Measurements from ENCODE around the gene ZNF823. TPM values are rescaled to one million over a fixed set of nuclear protein-coding genes. Genes with fewer than 3 reads are reported as not detected.

ZNF823 gene
- total and polyA plus RNA-seq, 2 of the 13 experiments (the other 11 are each of a cell fraction or from before 2014, with no cell fraction given) = 5.7 to 11.7 TPM

- TF ChIP-seq, protein P1, sequence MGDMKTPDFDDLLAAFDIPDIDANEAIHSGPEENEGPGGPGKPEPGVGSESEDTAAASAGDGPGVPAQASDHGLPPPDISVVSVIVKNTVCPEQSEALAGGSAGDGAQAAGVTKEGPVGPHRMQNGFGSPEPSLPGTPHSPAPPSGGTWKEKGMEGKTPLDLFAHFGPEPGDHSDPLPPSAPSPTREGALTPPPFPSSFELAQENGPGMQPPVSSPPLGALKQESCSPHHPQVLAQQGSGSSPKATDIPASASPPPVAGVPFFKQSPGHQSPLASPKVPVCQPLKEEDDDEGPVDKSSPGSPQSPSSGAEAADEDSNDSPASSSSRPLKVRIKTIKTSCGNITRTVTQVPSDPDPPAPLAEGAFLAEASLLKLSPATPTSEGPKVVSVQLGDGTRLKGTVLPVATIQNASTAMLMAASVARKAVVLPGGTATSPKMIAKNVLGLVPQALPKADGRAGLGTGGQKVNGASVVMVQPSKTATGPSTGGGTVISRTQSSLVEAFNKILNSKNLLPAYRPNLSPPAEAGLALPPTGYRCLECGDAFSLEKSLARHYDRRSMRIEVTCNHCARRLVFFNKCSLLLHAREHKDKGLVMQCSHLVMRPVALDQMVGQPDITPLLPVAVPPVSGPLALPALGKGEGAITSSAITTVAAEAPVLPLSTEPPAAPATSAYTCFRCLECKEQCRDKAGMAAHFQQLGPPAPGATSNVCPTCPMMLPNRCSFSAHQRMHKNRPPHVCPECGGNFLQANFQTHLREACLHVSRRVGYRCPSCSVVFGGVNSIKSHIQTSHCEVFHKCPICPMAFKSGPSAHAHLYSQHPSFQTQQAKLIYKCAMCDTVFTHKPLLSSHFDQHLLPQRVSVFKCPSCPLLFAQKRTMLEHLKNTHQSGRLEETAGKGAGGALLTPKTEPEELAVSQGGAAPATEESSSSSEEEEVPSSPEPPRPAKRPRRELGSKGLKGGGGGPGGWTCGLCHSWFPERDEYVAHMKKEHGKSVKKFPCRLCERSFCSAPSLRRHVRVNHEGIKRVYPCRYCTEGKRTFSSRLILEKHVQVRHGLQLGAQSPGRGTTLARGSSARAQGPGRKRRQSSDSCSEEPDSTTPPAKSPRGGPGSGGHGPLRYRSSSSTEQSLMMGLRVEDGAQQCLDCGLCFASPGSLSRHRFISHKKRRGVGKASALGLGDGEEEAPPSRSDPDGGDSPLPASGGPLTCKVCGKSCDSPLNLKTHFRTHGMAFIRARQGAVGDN (CRISPR knock-in tag; IDR thresholded peaks at IDR 0.05) = peak; percentile 44
- no peak for TF ChIP-seq SMYD3 (CRISPR knock-in tag; IDR thresholded peaks at IDR 0.05)
- TF ChIP-seq MXI1 (IDR thresholded peaks at IDR 0.05; ENCODE audit: borderline replicate concordance, low read depth, low read length) = peak; percentile 70; the same call in 1 of the 3 replicates
- 0 out of 2 replicates have a peak, but pooled peaks have one; percentile 9 for TF ChIP-seq ZNF644 (CRISPR knock-in tag; IDR thresholded peaks at IDR 0.05; ENCODE audit: low read depth)
- no peak for TF ChIP-seq ZNF749 (CRISPR knock-in tag; IDR thresholded peaks at IDR 0.05; ENCODE audit: borderline replicate concordance)
- peak; percentile 16; the same call in 1 of the 2 replicates for TF ChIP-seq NCOA2 (CRISPR knock-in tag; IDR thresholded peaks at IDR 0.05)
- TF ChIP-seq ZFX (CRISPR knock-in tag; IDR thresholded peaks at IDR 0.05; ENCODE audit: low read depth) = peak; percentile 51; the same call in 1 of the 2 replicates
- TF ChIP-seq ZBTB1 (CRISPR knock-in tag; IDR thresholded peaks at IDR 0.05; ENCODE audit: borderline replicate concordance) = no peak
- TF ChIP-seq TARDBP (CRISPR knock-in tag; IDR thresholded peaks at IDR 0.05) = 0 out of 2 replicates have a peak, but pooled peaks have one; percentile 24
- no peak for TF ChIP-seq ZNF138 (CRISPR knock-in tag; IDR thresholded peaks at IDR 0.05; ENCODE audit: low read depth)
- no peak for TF ChIP-seq ZNF660 (CRISPR knock-in tag; IDR thresholded peaks at IDR 0.05; ENCODE audit: borderline replicate concordance, low read depth)
- TF ChIP-seq, protein P2, sequence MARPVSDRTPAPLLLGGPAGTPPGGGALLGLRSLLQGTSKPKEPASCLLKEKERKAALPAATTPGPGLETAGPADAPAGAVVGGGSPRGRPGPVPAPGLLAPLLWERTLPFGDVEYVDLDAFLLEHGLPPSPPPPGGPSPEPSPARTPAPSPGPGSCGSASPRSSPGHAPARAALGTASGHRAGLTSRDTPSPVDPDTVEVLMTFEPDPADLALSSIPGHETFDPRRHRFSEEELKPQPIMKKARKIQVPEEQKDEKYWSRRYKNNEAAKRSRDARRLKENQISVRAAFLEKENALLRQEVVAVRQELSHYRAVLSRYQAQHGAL (CRISPR knock-in tag; IDR thresholded peaks at IDR 0.05; ENCODE audit: not compliant biosample characterization) = peak; percentile 69
- no peak for TF ChIP-seq ZNF598 (CRISPR knock-in tag; IDR thresholded peaks at IDR 0.05; ENCODE audit: borderline replicate concordance)
- no peak for TF ChIP-seq HOXA3 (CRISPR knock-in tag; IDR thresholded peaks at IDR 0.05)
- TF ChIP-seq MED1 (CRISPR knock-in tag; IDR thresholded peaks at IDR 0.05) = peak; percentile 42
- TF ChIP-seq, protein P3, sequence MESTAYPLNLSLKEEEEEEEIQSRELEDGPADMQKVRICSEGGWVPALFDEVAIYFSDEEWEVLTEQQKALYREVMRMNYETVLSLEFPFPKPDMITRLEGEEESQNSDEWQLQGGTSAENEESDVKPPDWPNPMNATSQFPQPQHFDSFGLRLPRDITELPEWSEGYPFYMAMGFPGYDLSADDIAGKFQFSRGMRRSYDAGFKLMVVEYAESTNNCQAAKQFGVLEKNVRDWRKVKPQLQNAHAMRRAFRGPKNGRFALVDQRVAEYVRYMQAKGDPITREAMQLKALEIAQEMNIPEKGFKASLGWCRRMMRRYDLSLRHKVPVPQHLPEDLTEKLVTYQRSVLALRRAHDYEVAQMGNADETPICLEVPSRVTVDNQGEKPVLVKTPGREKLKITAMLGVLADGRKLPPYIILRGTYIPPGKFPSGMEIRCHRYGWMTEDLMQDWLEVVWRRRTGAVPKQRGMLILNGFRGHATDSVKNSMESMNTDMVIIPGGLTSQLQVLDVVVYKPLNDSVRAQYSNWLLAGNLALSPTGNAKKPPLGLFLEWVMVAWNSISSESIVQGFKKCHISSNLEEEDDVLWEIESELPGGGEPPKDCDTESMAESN (CRISPR knock-in tag; conservative IDR thresholded peaks at IDR 0.05) = no peak; the same call in none of the 2 replicates
- no peak for TF ChIP-seq THAP7 (CRISPR knock-in tag; IDR thresholded peaks at IDR 0.05)
- TF ChIP-seq, protein P4, sequence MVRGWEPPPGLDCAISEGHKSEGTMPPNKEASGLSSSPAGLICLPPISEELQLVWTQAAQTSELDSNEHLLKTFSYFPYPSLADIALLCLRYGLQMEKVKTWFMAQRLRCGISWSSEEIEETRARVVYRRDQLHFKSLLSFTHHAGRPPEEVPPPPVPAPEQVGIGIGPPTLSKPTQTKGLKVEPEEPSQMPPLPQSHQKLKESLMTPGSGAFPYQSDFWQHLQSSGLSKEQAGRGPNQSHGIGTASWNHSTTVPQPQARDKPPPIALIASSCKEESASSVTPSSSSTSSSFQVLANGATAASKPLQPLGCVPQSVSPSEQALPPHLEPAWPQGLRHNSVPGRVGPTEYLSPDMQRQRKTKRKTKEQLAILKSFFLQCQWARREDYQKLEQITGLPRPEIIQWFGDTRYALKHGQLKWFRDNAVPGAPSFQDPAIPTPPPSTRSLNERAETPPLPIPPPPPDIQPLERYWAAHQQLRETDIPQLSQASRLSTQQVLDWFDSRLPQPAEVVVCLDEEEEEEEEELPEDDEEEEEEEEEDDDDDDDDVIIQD (CRISPR knock-in tag; IDR thresholded peaks at IDR 0.05; ENCODE audit: low read depth) = peak; percentile 14; the same call in 1 of the 2 replicates
- TF ChIP-seq FOXO1 (CRISPR knock-in tag; IDR thresholded peaks at IDR 0.05) = no peak
Measured at GRCh38 chr19:11737964-11738745, 591 bp downstream of the ZNF823 start (continued).
